HCT116 (cell line): ENCODE results near the gene CHKA. TPM values are rescaled to one million over a fixed set of nuclear protein-coding genes. Genes with fewer than 3 reads are reported as not detected.

Source experiments
- ATAC-seq: fragments of 200-7000 bp; cut with Tn5 transposase; 2 replicates; pipeline ENCODE4 v1.9.1; 2020; ENCODE audit warnings: mild to moderate bottlenecking, moderate library complexity
- BruUV-seq: library from RNA; stranded (reverse); fragments of 400-500 nt; replicated peaks from 2 replicates; lab custom pipeline; 2021; lab: Mats Ljungman, UMichigan
- CTCF ChIA-PET: fragments of 300-600 bp; sonication (Branson Sonifier 250); formaldehyde crosslinking; loops from one replicate; lab custom pipeline; 2021; ENCODE audit warnings: antibody characterized with exemption; lab: Charles Lee
- POLR2A ChIA-PET: fragments of 300-600, 350-600 bp; sonication (Branson Sonifier 250); formaldehyde crosslinking; loops from one replicate; lab custom pipeline; 2021; ENCODE audit warnings: antibody characterized with exemption; lab: Charles Lee
- RAD21 ChIA-PET, 2 experiments: fragments of 300-600 bp; sonication (Branson Sonifier 250); formaldehyde crosslinking; loops; one replicate each; lab custom pipeline; 2023; ENCODE audit warnings: low total read pairs in 2 of 2; ENCODE audit not compliant: uncharacterized antibody in 2 of 2, unreplicated experiment in 2 of 2, low non-redundant PET in 1 of 2; lab: Charles Lee
- DNase-seq: peaks from one replicate; pipeline ENCODE4 v3.0.0-alpha.2; 2010; ENCODE audit warnings: low read depth, low spot score
- H2AFZ ChIP-seq: fragments of 200-600 bp; shearing (Covaris generic), sonication (generic); 2 replicates; pipeline ENCODE4 v1.6.1; 2017; ENCODE audit warnings: low read depth, mixed run types, mixed read lengths, antibody characterized with exemption, low read length; ENCODE audit not compliant: poor library complexity, severe bottlenecking
- H3K27ac ChIP-seq: 2 replicates; pipeline ENCODE4 v1.5.1; 2012; ENCODE audit warnings: low read depth, low read length
- H3K27me3 ChIP-seq: fragments of 200-600 bp; sonication (generic); 2 replicates; pipeline ENCODE4 v1.6.1; 2016; ENCODE audit warnings: mixed run types, low read length, mixed read lengths; ENCODE audit not compliant: insufficient read depth
- H3K36me3 ChIP-seq, 2 experiments: fragments of 200-500 bp in 1 of 2; fragments of 200-600 bp in 1 of 2; sonication (Bioruptor generic) in 1 of 2; sonication (generic) in 1 of 2; 2 replicates each; pipeline versions ENCODE4 v1.5.1 to v1.6.1; 2014 to 2016; ENCODE audit warnings: low read length in 2 of 2, inconsistent platforms in 1 of 2, mixed read lengths in 1 of 2, mixed run types in 1 of 2; ENCODE audit not compliant: insufficient read depth in 2 of 2, control insufficient read depth in 1 of 2
- H3K4me1 ChIP-seq, 2 experiments: fragments of 200-600 bp in 1 of 2; sonication (generic) in 1 of 2; 2 replicates each; pipeline versions ENCODE4 v1.5.1 to v1.6.1; 2012 to 2017; ENCODE audit warnings: low read length in 2 of 2, inconsistent platforms in 1 of 2, mild to moderate bottlenecking in 1 of 2, mixed read lengths in 1 of 2, mixed run types in 1 of 2, moderate library complexity in 1 of 2; ENCODE audit not compliant: insufficient read depth in 2 of 2, control insufficient read depth in 1 of 2
- H3K4me2 ChIP-seq: fragments of 200-600 bp; sonication (generic); 2 replicates; pipeline ENCODE4 v1.6.1; 2017; ENCODE audit warnings: mixed run types, low read length, mixed read lengths
- H3K4me3 ChIP-seq, 2 experiments: fragments of 200-600 bp in 1 of 2; sonication (generic) in 1 of 2; replicated peaks in 1 of 2; 2 replicates each; pipeline ENCODE4 v1.5.1; 2011 to 2016; ENCODE audit warnings: low read length in 2 of 2, control low read depth in 1 of 2, low read depth in 1 of 2, mild to moderate bottlenecking in 1 of 2, mixed read lengths in 1 of 2, mixed run types in 1 of 2
- H3K79me2 ChIP-seq: fragments of 200-600 bp; sonication (generic); 2 replicates; pipeline ENCODE4 v1.6.1; 2017; ENCODE audit warnings: mild to moderate bottlenecking, mixed run types, low read length, moderate library complexity, mixed read lengths; ENCODE audit not compliant: insufficient read depth
- H3K9ac ChIP-seq: fragments of 200-600 bp; sonication (generic); 2 replicates; pipeline ENCODE4 v1.6.1; 2016; ENCODE audit warnings: low read length, mixed read lengths
- H3K9me2 ChIP-seq: fragments of 200-600 bp; sonication (generic), shearing (Covaris generic); 2 replicates; pipeline ENCODE4 v1.6.1; 2017; ENCODE audit warnings: mixed run types, mild to moderate bottlenecking, moderate library complexity; ENCODE audit not compliant: insufficient read depth
- H3K9me3 ChIP-seq, 2 experiments: fragments of 200-500 bp in 1 of 2; fragments of 200-600 bp in 1 of 2; sonication (Bioruptor generic) in 1 of 2; sonication (generic) in 1 of 2; 2 replicates each; pipeline ENCODE4 v1.6.1; 2014 to 2017; ENCODE audit warnings: low read length in 2 of 2, mixed read lengths in 2 of 2, inconsistent platforms in 1 of 2, low read depth in 1 of 2, mild to moderate bottlenecking in 1 of 2, mixed run types in 1 of 2, moderate library complexity in 1 of 2; ENCODE audit not compliant: control insufficient read depth in 1 of 2, insufficient read depth in 1 of 2
- H4K20me1 ChIP-seq: fragments of 200-600 bp; sonication (generic), shearing (Covaris generic); 2 replicates; pipeline ENCODE4 v1.6.1; 2017; ENCODE audit warnings: mixed run types, mild to moderate bottlenecking, moderate library complexity; ENCODE audit not compliant: insufficient read depth
- ATF3 ChIP-seq: IDR thresholded peaks from 2 replicates; pipeline ENCODE4 v1.6.1; 2012
- CBX3 ChIP-seq: IDR thresholded peaks from 2 replicates; pipeline ENCODE4 v1.6.1; 2012; ENCODE audit warnings: low read depth
- CTCF ChIP-seq, 3 experiments: fragments of 200-600 bp in 1 of 3; sonication (generic) in 1 of 3; IDR thresholded peaks in 2 of 3; conservative IDR thresholded peaks in 1 of 3; 2 replicates each; pipeline ENCODE4 v1.5.1; 2012 to 2017; ENCODE audit warnings: low read depth in 2 of 3, low read length in 2 of 3, antibody characterized with exemption in 1 of 3, borderline replicate concordance in 1 of 3, control low read depth in 1 of 3, mild to moderate bottlenecking in 1 of 3, mixed read lengths in 1 of 3, mixed run types in 1 of 3, moderate library complexity in 1 of 3; ENCODE audit not compliant: insufficient read depth in 1 of 3
- EGR1 ChIP-seq: IDR thresholded peaks from 2 replicates; pipeline ENCODE4 v1.6.1; 2012; ENCODE audit warnings: low read depth
- EZH2phosphoT487 ChIP-seq: fragments of 200-600 bp; IDR thresholded peaks from 2 replicates; pipeline ENCODE4 v1.6.1; 2018; ENCODE audit warnings: antibody characterized with exemption, borderline replicate concordance
- JUND ChIP-seq: IDR thresholded peaks from 2 replicates; pipeline ENCODE4 v1.6.1; 2012
- MAX ChIP-seq: IDR thresholded peaks from 2 replicates; pipeline ENCODE4 v1.6.1; 2012
- POLR2A ChIP-seq: IDR thresholded peaks from 2 replicates; pipeline ENCODE4 v1.7.0; 2011; ENCODE audit warnings: borderline replicate concordance; ENCODE audit not compliant: insufficient read depth, insufficient read length; ENCODE audit errors: extremely low read depth
- POLR2AphosphoS5 ChIP-seq: IDR thresholded peaks from 2 replicates; pipeline ENCODE4 v1.6.1; 2011; ENCODE audit warnings: mild to moderate bottlenecking, low read depth, low read length, moderate library complexity
- RAD21 ChIP-seq: IDR thresholded peaks from 2 replicates; pipeline ENCODE4 v1.6.1; 2012; ENCODE audit warnings: low read depth, mild to moderate bottlenecking
- REST ChIP-seq: IDR thresholded peaks from 2 replicates; pipeline ENCODE4 v1.6.1; 2012; ENCODE audit warnings: low read depth
- SIN3A ChIP-seq: IDR thresholded peaks from 2 replicates; pipeline ENCODE4 v1.6.1; 2012; ENCODE audit warnings: low read depth
- SP1 ChIP-seq: IDR thresholded peaks from 2 replicates; pipeline ENCODE4 v1.6.1; 2012; ENCODE audit warnings: low read depth
- SRF ChIP-seq: IDR thresholded peaks from 2 replicates; pipeline ENCODE4 v1.6.1; 2012; ENCODE audit warnings: low read depth
- TCF7L2 ChIP-seq: IDR thresholded peaks from 2 replicates; pipeline ENCODE4 v1.7.0; 2011; ENCODE audit warnings: borderline replicate concordance, inconsistent platforms; ENCODE audit not compliant: insufficient read depth, insufficient read length; ENCODE audit errors: extremely low read depth
- YY1 ChIP-seq: IDR thresholded peaks from 2 replicates; pipeline ENCODE4 v1.6.1; 2011; ENCODE audit warnings: low read length, low read depth, moderate library complexity, mild to moderate bottlenecking; ENCODE audit not compliant: insufficient replicate concordance; ENCODE audit errors: extremely low read depth
- ZBTB33 ChIP-seq: IDR thresholded peaks from 2 replicates; pipeline ENCODE4 v1.6.1; 2011; ENCODE audit warnings: mild to moderate bottlenecking, low read length, moderate library complexity; ENCODE audit not compliant: insufficient replicate concordance; ENCODE audit errors: extremely low read depth
- ZFX ChIP-seq: fragments of 450-650 bp; IDR thresholded peaks from 2 replicates; pipeline ENCODE4 v1.6.1; 2017
- intact Hi-C: fragments of 100-400 bp; cut with micrococcal nuclease; formaldehyde crosslinking; loops from 2 replicates; pipeline ENCODE4 v1.10.0; 2022
- total RNA-seq: library from RNA; stranded (reverse); gene quantifications from one replicate; pipeline ENCODE4 v1.2.1, GENCODE V29; 2021; ENCODE audit not compliant: unreplicated experiment

CHKA gene
- total RNA-seq, 1 experiment from 2014 or later, result 33.1 TPM

- no peak within 1 kb of the TSS for H2AFZ ChIP-seq
- H3K4me3 ChIP-seq, result peak within 1 kb of the TSS; percentile 86 to 97
- ChIA-PET RAD21 (no interaction called here), POLR2A (interaction anchor here (0.7 to 1.4 kb wide), 3 partner anchors 12 to 1919 kb away, joined by 3 to 5 read pairs (median 3); no protein-coding TSS in a partner anchor), CTCF (no interaction called here)
- ATAC-seq, result peak; percentile 89
- H3K27ac ChIP-seq, result peak within 1 kb of the TSS; percentile 81
- DNase-seq, result peak; percentile 99
- H3K27me3 ChIP-seq, result no peaks in the 10 kb centered on the region
- no TSS peak for BruUV-seq
- H4K20me1 ChIP-seq, result no peaks in the 10 kb centered on the region
- peaks cover 0 to 5% of the 10 kb centered on the region in 2 experiments; a peak in 1 of 4 replicates for H3K9me3 ChIP-seq
- peak within 1 kb of the TSS; percentile 94 for H3K9ac ChIP-seq
- peak within 1 kb of the TSS; percentile 84 for H3K4me2 ChIP-seq
- no peaks in the 10 kb centered on the region for H3K9me2 ChIP-seq
- intact Hi-C loops, result loop anchor here (10.0 kb wide), 1 partner anchor 94 kb away; the partner anchor contains the start of gene CHKA
- peaks cover 4 to 20% of the 10 kb centered on the region in 2 experiments; a peak in 2 of 4 replicates for H3K36me3 ChIP-seq
- H3K4me1 ChIP-seq, result peaks cover 37 to 59% of the 10 kb centered on the region in 2 experiments
- H3K79me2 ChIP-seq, result peaks cover 33% of the 10 kb centered on the region
- no peak for TF ChIP-seq ZBTB33
- TF ChIP-seq POLR2A, result peak; percentile 71
- no peak for TF ChIP-seq EGR1
- TF ChIP-seq SIN3A, result no peak
- TF ChIP-seq ZFX, result peak; percentile 92
- peak; percentile 74 for TF ChIP-seq TCF7L2
- TF ChIP-seq REST, result no peak
- TF ChIP-seq MAX, result no peak
- no peak for TF ChIP-seq RAD21
- no peak for TF ChIP-seq SRF
- no peak for TF ChIP-seq CBX3
- TF ChIP-seq EZH2phosphoT487, result no peak
- TF ChIP-seq SP1, result no peak
- TF ChIP-seq JUND, result no peak
- peak; percentile 97 for TF ChIP-seq YY1
- TF ChIP-seq ATF3, result no peak
- no peak for TF ChIP-seq CTCF (IDR thresholded peaks at IDR 0.05 in 2 of 3, conservative IDR thresholded peaks at IDR 0.05 in 1 of 3; ENCODE audit: borderline replicate concordance in 1 of 3, insufficient read depth in 1 of 3, low read depth in 2 of 3, low read length in 2 of 3)
- peak; percentile 63 for TF ChIP-seq POLR2AphosphoS5
Measured at GRCh38 chr11:68030318-68031143, 90.7 kb downstream of the CHKA start, which contains the start of gene NDUFS8. Gene NDUFS8, plus strand, starts transcription at chr11:68030681. Its CDS starts 1,471 bp downstream, at chr11:68032152.
